Measurements from ENCODE around the gene KRT35. TPM values are rescaled to one million over a fixed set of nuclear protein-coding genes. Genes with fewer than 3 reads are reported as not detected.

KRT35 gene
- total and polyA plus RNA-seq, 2 donors (not counting 3 experiments of a cell fraction or from before 2014, with no cell fraction given): not detected

DNA sequence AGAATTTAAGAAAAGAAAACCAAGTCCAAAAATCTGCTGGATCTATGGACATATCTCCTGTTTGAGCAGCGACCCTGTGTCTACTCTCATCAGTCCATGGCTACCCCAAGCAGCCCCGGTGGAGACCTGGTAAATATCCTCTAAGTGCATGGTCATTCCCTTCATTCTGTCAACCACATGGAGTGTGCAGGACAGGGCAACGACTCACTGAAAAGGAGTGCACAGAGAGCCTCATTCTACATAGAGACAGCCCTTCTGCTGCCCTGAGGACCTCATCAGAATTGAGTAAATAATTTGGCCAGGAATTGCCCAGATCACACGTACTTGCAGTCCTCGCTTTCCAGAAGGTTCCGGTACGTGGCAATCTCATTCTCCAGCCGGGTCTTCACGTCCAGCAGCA, 43.2 kb downstream of the KRT35 start:
- no peak overlapping the region for H3K9ac ChIP-seq (replicated peaks; ENCODE audit: extremely low read depth, insufficient read depth, low read length)
- no TSS peak for BruUV-seq (replicated peaks)

More for the DNA sequence above, 43.2 kb downstream of the KRT35 start:
- ChIA-PET POLR2A (no interaction called here), CTCF (no interaction called here)
- intact Hi-C loops (cut with micrococcal nuclease): no loop called here
- Histone ChIP-seq H3K79me2 (ENCODE audit: control insufficient read depth, insufficient read depth, low read length) (no peaks in the 10 kb centered on the region), H3K4me2 (ENCODE audit: insufficient read depth, low read length) (no peak overlapping the region), H3K36me3 (ENCODE audit: control insufficient read depth in 2 of 2, extremely low read depth in 1 of 2, insufficient read depth in 2 of 2, low read length in 2 of 2) (no peaks in the 10 kb centered on the region), H3K9me1 (replicated peaks; ENCODE audit: control insufficient read depth, extremely low read depth, insufficient read depth, low read length) (no peaks in the 10 kb centered on the region), H4K20me1 (replicated peaks; ENCODE audit: control insufficient read depth, extremely low read depth, insufficient read depth, low read length) (no peaks in the 10 kb centered on the region), H3K4me1 (ENCODE audit: control insufficient read depth, extremely low read depth, insufficient read depth, low read length) (no peaks in the 10 kb centered on the region), H3K4me3 (replicated peaks in 1 of 3; ENCODE audit: insufficient read depth in 1 of 3, low read depth in 1 of 3, low read length in 3 of 3) (no peak overlapping the region), H3K27ac (ENCODE audit: insufficient read depth, low read depth, low read length) (no peak overlapping the region), H3K9me3 (replicated peaks; ENCODE audit: control insufficient read depth, insufficient read depth, low read length) (no peaks in the 10 kb centered on the region), H3K27me3 (ENCODE audit: control insufficient read depth in 2 of 2, insufficient read depth in 2 of 2, low read length in 2 of 2) (peaks cover 2 to 5% of the 10 kb centered on the region in 2 experiments), H2AFZ (ENCODE audit: low read depth, low read length) (no peak overlapping the region)
- dilution Hi-C loops (cut with MboI; ENCODE audit: extremely low pct_ligation_motif_present, low sequenced_read_pairs): no loop called here
- DNase-seq (ENCODE audit: low read depth, low spot score) (no peak), FAIRE-seq (no peak)
- TF ChIP-seq POLR2A (IDR thresholded peaks at IDR 0.05; ENCODE audit: low read depth, low read length) (no peak), MYC (IDR thresholded peaks at IDR 0.05; ENCODE audit: low read depth, low read length) (no peak), JUN (IDR thresholded peaks at IDR 0.05; ENCODE audit: borderline replicate concordance, insufficient read depth, insufficient read length, low read depth) (no peak), EZH2 (IDR thresholded peaks at IDR 0.05; ENCODE audit: borderline replicate concordance, low read depth, low read length, severe bottlenecking) (no peak), FOS (IDR thresholded peaks at IDR 0.05; ENCODE audit: borderline replicate concordance, insufficient read depth, low read length) (no peak), GATA2 (IDR thresholded peaks at IDR 0.05; ENCODE audit: insufficient read depth, insufficient read length, low read depth, low read length) (no peak), POLR2AphosphoS5 (IDR thresholded peaks at IDR 0.05; ENCODE audit: insufficient read depth, low read depth, low read length) (no peak)
- TF ChIP-seq, protein P1, sequence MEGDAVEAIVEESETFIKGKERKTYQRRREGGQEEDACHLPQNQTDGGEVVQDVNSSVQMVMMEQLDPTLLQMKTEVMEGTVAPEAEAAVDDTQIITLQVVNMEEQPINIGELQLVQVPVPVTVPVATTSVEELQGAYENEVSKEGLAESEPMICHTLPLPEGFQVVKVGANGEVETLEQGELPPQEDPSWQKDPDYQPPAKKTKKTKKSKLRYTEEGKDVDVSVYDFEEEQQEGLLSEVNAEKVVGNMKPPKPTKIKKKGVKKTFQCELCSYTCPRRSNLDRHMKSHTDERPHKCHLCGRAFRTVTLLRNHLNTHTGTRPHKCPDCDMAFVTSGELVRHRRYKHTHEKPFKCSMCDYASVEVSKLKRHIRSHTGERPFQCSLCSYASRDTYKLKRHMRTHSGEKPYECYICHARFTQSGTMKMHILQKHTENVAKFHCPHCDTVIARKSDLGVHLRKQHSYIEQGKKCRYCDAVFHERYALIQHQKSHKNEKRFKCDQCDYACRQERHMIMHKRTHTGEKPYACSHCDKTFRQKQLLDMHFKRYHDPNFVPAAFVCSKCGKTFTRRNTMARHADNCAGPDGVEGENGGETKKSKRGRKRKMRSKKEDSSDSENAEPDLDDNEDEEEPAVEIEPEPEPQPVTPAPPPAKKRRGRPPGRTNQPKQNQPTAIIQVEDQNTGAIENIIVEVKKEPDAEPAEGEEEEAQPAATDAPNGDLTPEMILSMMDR (IDR thresholded peaks at IDR 0.05; ENCODE audit: extremely low read depth in 1 of 2, insufficient read depth in 1 of 2, low read depth in 1 of 2, low read length in 2 of 2): no peak
- TF ChIP-seq, protein P2, sequence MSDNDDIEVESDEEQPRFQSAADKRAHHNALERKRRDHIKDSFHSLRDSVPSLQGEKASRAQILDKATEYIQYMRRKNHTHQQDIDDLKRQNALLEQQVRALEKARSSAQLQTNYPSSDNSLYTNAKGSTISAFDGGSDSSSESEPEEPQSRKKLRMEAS (IDR thresholded peaks at IDR 0.05; ENCODE audit: insufficient read depth, insufficient read length): no peak
